Activated CD4-positive, alpha-beta T cell treated with anti-CD3 and anti-CD28 coated beads, Interleukin-2, amount 50 U/mL, for 48 hours (primary cell): Measurements from ENCODE around the gene EPC1.
"Not testable (repeated sequence)": the region's sequence is repeated elsewhere in the genome, so short reads cannot be mapped to it uniquely, and the experiment has no call there.

Source experiments
- DNase-seq, 2 experiments: peaks; one replicate each; pipeline ENCODE4 v3.0.0-alpha.2; 2020

EPC1 gene

GRCh38 chr10:32372000-32372875, 25.3 kb upstream of the EPC1 start:
- no peak for DNase-seq

- no peak for DNase-seq
Measured at GRCh38 chr10:32371101-32371500, 24.1 kb upstream of the EPC1 start.

GRCh38 chr10:32367793-32368453, 21.0 kb upstream of the EPC1 start:
- DNase-seq: peak; percentile 69 to 83

GRCh38 chr10:32366588-32366987, 19.6 kb upstream of the EPC1 start:
- DNase-seq: no peak

- no peak for DNase-seq
Measured at GRCh38 chr10:32366111-32366510, 19.2 kb upstream of the EPC1 start.

- DNase-seq: not testable (repeated sequence)
Measured at GRCh38 chr10:32365404-32365803, 18.4 kb upstream of the EPC1 start.

GRCh38 chr10:32362571-32362970, 15.6 kb upstream of the EPC1 start:
- no peak for DNase-seq

- no peak for DNase-seq
Measured at GRCh38 chr10:32360884-32361283, 13.9 kb upstream of the EPC1 start.

- no peak for DNase-seq
Measured at GRCh38 chr10:32360241-32360640, 13.3 kb upstream of the EPC1 start.

- no peak for DNase-seq
Measured at GRCh38 chr10:32357056-32357735, 10.2 kb upstream of the EPC1 start.

- not testable (repeated sequence) for DNase-seq
Measured at GRCh38 chr10:32354690-32355089, 7.7 kb upstream of the EPC1 start.

- no peak for DNase-seq
Measured at GRCh38 chr10:32350811-32351350, 3.9 kb upstream of the EPC1 start.

GRCh38 chr10:32349968-32350738, 3.2 kb upstream of the EPC1 start:
- DNase-seq: no peak

GRCh38 chr10:32349199-32349585, 2.2 kb upstream of the EPC1 start:
- DNase-seq: no peak

- no peak for DNase-seq
Measured at GRCh38 chr10:32348297-32349198, 1.6 kb upstream of the EPC1 start.

- no peak for DNase-seq
Measured at GRCh38 chr10:32347363-32348022, 535 bp upstream of the EPC1 start.

- DNase-seq: peak; percentile 94 to 95
Measured at GRCh38 chr10:32346134-32346550, 816 bp downstream of the EPC1 start.

GRCh38 chr10:32341596-32341995, 5.4 kb downstream of the EPC1 start:
- DNase-seq: no peak

GRCh38 chr10:32340596-32341180, 6.3 kb downstream of the EPC1 start:
- DNase-seq: no peak

- no peak for DNase-seq
Measured at GRCh38 chr10:32338262-32338661, 8.7 kb downstream of the EPC1 start.

- no peak for DNase-seq
Measured at GRCh38 chr10:32337350-32337749, 9.6 kb downstream of the EPC1 start.
